HepG2 (cell line): Measurements from ENCODE around the gene TUBB4B. TPM values are rescaled to one million over a fixed set of nuclear protein-coding genes. Genes with fewer than 3 reads are reported as not detected.

ENCODE experiments used
- ARHGAP35 ChIP-seq: sonication (generic); formaldehyde crosslinking; IDR thresholded peaks from 2 replicates; pipeline ENCODE4 v1.9.0; 2022; ENCODE audit warnings: mild to moderate bottlenecking, inconsistent platforms, moderate library complexity, missing genetic modification reagents, borderline replicate concordance
- ATF3 ChIP-seq: sonication (generic); formaldehyde crosslinking; IDR thresholded peaks from 2 replicates; pipeline ENCODE4 v1.4.0; 2020; ENCODE audit warnings: missing genetic modification reagents
- DR1 ChIP-seq: sonication (generic); formaldehyde crosslinking; IDR thresholded peaks from 2 replicates; pipeline ENCODE4 v1.8.0; 2021; ENCODE audit warnings: mild to moderate bottlenecking, missing genetic modification reagents, inconsistent platforms
- HBP1 ChIP-seq: IDR thresholded peaks from 2 replicates; pipeline ENCODE4 v1.6.1; 2016; ENCODE audit warnings: low read depth, control low read depth
- KLF11 ChIP-seq: IDR thresholded peaks from 2 replicates; pipeline ENCODE4 v1.6.1; 2016; ENCODE audit warnings: missing compliant biosample characterization
- MXD4 ChIP-seq: IDR thresholded peaks from 2 replicates; pipeline ENCODE4 v1.6.1; 2016; ENCODE audit warnings: mild to moderate bottlenecking, missing biosample characterization, missing genetic modification reagents
- RELA ChIP-seq: sonication (generic); formaldehyde crosslinking; IDR thresholded peaks from 2 replicates; pipeline ENCODE4 v1.4.0; 2020; ENCODE audit warnings: missing genetic modification reagents
- SMYD3 ChIP-seq: sonication (generic); formaldehyde crosslinking; IDR thresholded peaks from 2 replicates; pipeline ENCODE4 v1.8.1; 2023; ENCODE audit warnings: mild to moderate bottlenecking, missing genetic modification reagents
- TARDBP ChIP-seq: sonication (generic); formaldehyde crosslinking; IDR thresholded peaks from 2 replicates; pipeline ENCODE4 v1.8.0; 2022; ENCODE audit warnings: mild to moderate bottlenecking, missing genetic modification reagents
- TCF7 ChIP-seq: sonication (generic); IDR thresholded peaks from 2 replicates; pipeline ENCODE4 v1.6.1; 2016; ENCODE audit warnings: antibody characterized with exemption, low read depth
- U2AF2 ChIP-seq: fragments of 200-400 bp; formaldehyde crosslinking; IDR thresholded peaks from 2 replicates; pipeline ENCODE4 v1.6.1; 2017; ENCODE audit warnings: low read depth, mild to moderate bottlenecking, low read length
- ZKSCAN8 ChIP-seq: IDR thresholded peaks from 2 replicates; pipeline ENCODE4 v1.6.1; 2016; ENCODE audit warnings: borderline replicate concordance, missing genetic modification reagents, missing compliant biosample characterization
- ZNF12 ChIP-seq: sonication (generic); formaldehyde crosslinking; IDR thresholded peaks from 2 replicates; pipeline ENCODE4 v1.5.0; 2020; ENCODE audit warnings: missing genetic modification reagents
- ZNF34 ChIP-seq: sonication (generic); formaldehyde crosslinking; IDR thresholded peaks from 2 replicates; pipeline ENCODE4 v1.4.0; 2020; ENCODE audit warnings: mild to moderate bottlenecking, missing genetic modification reagents, borderline replicate concordance
- ZNF652 ChIP-seq: IDR thresholded peaks from 2 replicates; pipeline ENCODE4 v1.6.1; 2016; ENCODE audit warnings: low read depth, borderline replicate concordance
- ZNF660 ChIP-seq: sonication (generic); formaldehyde crosslinking; IDR thresholded peaks from 2 replicates; pipeline ENCODE4 v1.5.1; 2020; ENCODE audit warnings: mild to moderate bottlenecking, low read depth, missing genetic modification reagents, borderline replicate concordance
- ZNF747 ChIP-seq: sonication (generic); formaldehyde crosslinking; IDR thresholded peaks from 2 replicates; pipeline ENCODE4 v1.8.1; 2023; ENCODE audit warnings: missing genetic modification reagents, mild to moderate bottlenecking, borderline replicate concordance
- ZNF83 ChIP-seq: sonication (generic); formaldehyde crosslinking; IDR thresholded peaks from 2 replicates; pipeline ENCODE4 v1.4.0; 2020; ENCODE audit warnings: missing genetic modification reagents, mild to moderate bottlenecking, borderline replicate concordance
- polyA plus RNA-seq, 8 experiments: library from polyadenylated mRNA; depleted of rRNA in 3 of 8; stranded (reverse) in 7 of 8; unstranded in 1 of 8; fragments of >200 nt; fragmentation: Illumina TruSeq in 4 of 8; extraction: Trizol in 4 of 8; gene quantifications; 2 replicates each; pipeline versions ENCODE4 v1.2.1 to v1.2.3, GENCODE V29; 2011 to 2016; ENCODE audit warnings: low read depth in 4 of 8, missing spikeins in 1 of 8, mixed read lengths in 1 of 8; ENCODE audit not compliant: insufficient read depth in 1 of 8
- total RNA-seq, 5 experiments: library from RNA; depleted of rRNA; stranded (reverse); fragments of >200 nt; fragmentation: Illumina TruSeq; extraction: Trizol; gene quantifications; 2 replicates each; pipeline ENCODE4 v1.2.3, GENCODE V29; 2016; ENCODE audit warnings: low read depth in 1 of 5
- TF ChIP-seq, protein P1 (sequence below): IDR thresholded peaks from 2 replicates; pipeline ENCODE4 v1.6.1; 2016; ENCODE audit warnings: missing biosample characterization, missing genetic modification reagents, low read depth
- TF ChIP-seq, protein P2 (sequence below): sonication (generic); formaldehyde crosslinking; IDR thresholded peaks from 2 replicates; pipeline ENCODE4 v1.9.0; 2021; ENCODE audit warnings: missing genetic modification reagents, borderline replicate concordance
- TF ChIP-seq, protein P3 (sequence below): sonication (generic); formaldehyde crosslinking; IDR thresholded peaks from 2 replicates; pipeline ENCODE4 v1.4.0; 2020; ENCODE audit warnings: missing genetic modification reagents

Gene TUBB4B
- total and polyA plus RNA-seq, 2 of the 13 experiments (the other 11 are each of a cell fraction or from before 2014, with no cell fraction given), result 182 to 412 TPM

GRCh38 chr9:137218754-137219271 lies 22.3 kb upstream of the TUBB4B start (continued):
- TF ChIP-seq ZNF652 (no peak), SMYD3 (CRISPR knock-in tag) (no peak), U2AF2 (no peak), TARDBP (CRISPR knock-in tag) (0 out of 2 replicates have a peak, but pooled peaks have one; percentile 33), KLF11 (CRISPR knock-in tag) (no peak), RELA (CRISPR knock-in tag) (no peak), HBP1 (0 out of 2 replicates have a peak, but pooled peaks have one; percentile 68), DR1 (no peak), ATF3 (CRISPR knock-in tag) (peak; percentile 47; the same call in 1 of the 2 replicates), ZNF660 (no peak), ZNF747 (CRISPR knock-in tag) (no peak; the same call in 1 of the 2 replicates), TCF7 (no peak), ARHGAP35 (CRISPR knock-in tag) (no peak; the same call in 1 of the 2 replicates), ZNF12 (CRISPR knock-in tag) (no peak), ZKSCAN8 (no peak), MXD4 (CRISPR knock-in tag) (peak; percentile 62; the same call in 1 of the 2 replicates), ZNF83 (CRISPR knock-in tag) (no peak; the same call in 1 of the 2 replicates), ZNF34 (CRISPR knock-in tag) (no peak)
- TF ChIP-seq, protein P1, sequence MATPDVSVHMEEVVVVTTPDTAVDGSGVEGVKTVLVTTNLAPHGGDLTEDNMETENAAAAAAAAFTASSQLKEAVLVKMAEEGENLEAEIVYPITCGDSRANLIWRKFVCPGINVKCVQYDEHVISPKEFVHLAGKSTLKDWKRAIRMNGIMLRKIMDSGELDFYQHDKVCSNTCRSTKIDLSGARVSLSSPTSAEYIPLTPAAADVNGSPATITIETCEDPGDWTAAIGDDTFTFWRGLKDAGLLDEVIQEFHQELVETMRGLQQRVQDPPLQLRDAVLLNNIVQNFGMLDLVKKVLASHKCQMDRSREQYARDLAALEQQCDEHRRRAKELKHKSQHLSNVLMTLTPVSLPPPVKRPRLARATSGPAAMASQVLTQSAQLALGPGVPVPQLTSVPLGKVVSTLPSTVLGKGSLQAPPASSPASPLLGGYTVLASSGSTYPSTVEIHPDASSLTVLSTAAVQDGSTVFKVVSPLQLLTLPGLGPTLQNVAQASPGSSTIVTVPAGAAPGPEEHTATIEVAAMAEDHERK, result no peak
- TF ChIP-seq, protein P2, sequence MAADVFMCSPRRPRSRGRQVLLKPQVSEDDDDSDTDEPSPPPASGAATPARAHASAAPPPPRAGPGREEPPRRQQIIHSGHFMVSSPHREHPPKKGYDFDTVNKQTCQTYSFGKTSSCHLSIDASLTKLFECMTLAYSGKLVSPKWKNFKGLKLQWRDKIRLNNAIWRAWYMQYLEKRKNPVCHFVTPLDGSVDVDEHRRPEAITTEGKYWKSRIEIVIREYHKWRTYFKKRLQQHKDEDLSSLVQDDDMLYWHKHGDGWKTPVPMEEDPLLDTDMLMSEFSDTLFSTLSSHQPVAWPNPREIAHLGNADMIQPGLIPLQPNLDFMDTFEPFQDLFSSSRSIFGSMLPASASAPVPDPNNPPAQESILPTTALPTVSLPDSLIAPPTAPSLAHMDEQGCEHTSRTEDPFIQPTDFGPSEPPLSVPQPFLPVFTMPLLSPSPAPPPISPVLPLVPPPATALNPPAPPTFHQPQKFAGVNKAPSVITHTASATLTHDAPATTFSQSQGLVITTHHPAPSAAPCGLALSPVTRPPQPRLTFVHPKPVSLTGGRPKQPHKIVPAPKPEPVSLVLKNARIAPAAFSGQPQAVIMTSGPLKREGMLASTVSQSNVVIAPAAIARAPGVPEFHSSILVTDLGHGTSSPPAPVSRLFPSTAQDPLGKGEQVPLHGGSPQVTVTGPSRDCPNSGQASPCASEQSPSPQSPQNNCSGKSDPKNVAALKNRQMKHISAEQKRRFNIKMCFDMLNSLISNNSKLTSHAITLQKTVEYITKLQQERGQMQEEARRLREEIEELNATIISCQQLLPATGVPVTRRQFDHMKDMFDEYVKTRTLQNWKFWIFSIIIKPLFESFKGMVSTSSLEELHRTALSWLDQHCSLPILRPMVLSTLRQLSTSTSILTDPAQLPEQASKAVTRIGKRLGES (CRISPR knock-in tag), result no peak
- TF ChIP-seq, protein P3, sequence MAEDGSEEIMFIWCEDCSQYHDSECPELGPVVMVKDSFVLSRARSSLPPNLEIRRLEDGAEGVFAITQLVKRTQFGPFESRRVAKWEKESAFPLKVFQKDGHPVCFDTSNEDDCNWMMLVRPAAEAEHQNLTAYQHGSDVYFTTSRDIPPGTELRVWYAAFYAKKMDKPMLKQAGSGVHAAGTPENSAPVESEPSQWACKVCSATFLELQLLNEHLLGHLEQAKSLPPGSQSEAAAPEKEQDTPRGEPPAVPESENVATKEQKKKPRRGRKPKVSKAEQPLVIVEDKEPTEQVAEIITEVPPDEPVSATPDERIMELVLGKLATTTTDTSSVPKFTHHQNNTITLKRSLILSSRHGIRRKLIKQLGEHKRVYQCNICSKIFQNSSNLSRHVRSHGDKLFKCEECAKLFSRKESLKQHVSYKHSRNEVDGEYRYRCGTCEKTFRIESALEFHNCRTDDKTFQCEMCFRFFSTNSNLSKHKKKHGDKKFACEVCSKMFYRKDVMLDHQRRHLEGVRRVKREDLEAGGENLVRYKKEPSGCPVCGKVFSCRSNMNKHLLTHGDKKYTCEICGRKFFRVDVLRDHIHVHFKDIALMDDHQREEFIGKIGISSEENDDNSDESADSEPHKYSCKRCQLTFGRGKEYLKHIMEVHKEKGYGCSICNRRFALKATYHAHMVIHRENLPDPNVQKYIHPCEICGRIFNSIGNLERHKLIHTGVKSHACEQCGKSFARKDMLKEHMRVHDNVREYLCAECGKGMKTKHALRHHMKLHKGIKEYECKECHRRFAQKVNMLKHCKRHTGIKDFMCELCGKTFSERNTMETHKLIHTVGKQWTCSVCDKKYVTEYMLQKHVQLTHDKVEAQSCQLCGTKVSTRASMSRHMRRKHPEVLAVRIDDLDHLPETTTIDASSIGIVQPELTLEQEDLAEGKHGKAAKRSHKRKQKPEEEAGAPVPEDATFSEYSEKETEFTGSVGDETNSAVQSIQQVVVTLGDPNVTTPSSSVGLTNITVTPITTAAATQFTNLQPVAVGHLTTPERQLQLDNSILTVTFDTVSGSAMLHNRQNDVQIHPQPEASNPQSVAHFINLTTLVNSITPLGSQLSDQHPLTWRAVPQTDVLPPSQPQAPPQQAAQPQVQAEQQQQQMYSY (CRISPR knock-in tag), result no peak
